Esophagus squamous epithelium (tissue), 4 donors: ENCODE measurements around the gene MT1M.

Source experiments
- POLR2A ChIP-seq, 4 donors: fragments of 450-650 bp; IDR thresholded peaks; one replicate each; pipeline ENCODE4 v1.6.1; 2017; ENCODE audit warnings: antibody characterized with exemption in 4 of 4, mild to moderate bottlenecking in 4 of 4, moderate library complexity in 3 of 4
- TF ChIP-seq, protein P1 (sequence below), 6 experiments: fragments of 450-650 bp in 4 of 6; fragments of 200-600 bp in 2 of 6; sonication (generic) in 2 of 6; IDR thresholded peaks; one replicate each; pipeline ENCODE4 v1.5.1; 2016 to 2019; ENCODE audit warnings: antibody characterized with exemption in 6 of 6, mild to moderate bottlenecking in 4 of 6, moderate library complexity in 4 of 6

DNA sequence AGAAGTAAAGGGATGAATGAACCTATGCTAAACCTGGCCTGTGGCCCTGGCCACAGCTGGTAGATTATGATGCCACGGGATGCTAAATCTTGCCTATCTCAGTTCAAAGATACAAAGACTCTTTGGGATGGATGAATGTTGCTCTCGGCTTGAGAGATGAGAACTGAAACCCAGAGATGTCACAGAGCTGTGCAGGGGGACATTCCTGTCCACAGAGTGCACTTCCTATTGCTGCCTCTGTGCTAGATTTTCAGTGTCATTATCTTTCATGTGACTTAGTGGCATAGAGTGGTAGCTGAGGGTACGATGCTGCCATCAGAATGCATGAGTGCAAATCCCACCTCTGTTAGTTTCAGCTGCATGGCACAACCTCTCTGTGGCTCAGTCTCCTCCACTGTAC, 2.3 kb upstream of the MT1M start:
- TF ChIP-seq, protein P1, sequence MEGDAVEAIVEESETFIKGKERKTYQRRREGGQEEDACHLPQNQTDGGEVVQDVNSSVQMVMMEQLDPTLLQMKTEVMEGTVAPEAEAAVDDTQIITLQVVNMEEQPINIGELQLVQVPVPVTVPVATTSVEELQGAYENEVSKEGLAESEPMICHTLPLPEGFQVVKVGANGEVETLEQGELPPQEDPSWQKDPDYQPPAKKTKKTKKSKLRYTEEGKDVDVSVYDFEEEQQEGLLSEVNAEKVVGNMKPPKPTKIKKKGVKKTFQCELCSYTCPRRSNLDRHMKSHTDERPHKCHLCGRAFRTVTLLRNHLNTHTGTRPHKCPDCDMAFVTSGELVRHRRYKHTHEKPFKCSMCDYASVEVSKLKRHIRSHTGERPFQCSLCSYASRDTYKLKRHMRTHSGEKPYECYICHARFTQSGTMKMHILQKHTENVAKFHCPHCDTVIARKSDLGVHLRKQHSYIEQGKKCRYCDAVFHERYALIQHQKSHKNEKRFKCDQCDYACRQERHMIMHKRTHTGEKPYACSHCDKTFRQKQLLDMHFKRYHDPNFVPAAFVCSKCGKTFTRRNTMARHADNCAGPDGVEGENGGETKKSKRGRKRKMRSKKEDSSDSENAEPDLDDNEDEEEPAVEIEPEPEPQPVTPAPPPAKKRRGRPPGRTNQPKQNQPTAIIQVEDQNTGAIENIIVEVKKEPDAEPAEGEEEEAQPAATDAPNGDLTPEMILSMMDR (IDR thresholded peaks at IDR 0.05) = no peak
- no peak for TF ChIP-seq POLR2A (IDR thresholded peaks at IDR 0.05)
